ENCODE measurements around the gene MC4R. TPM values are rescaled to one million over a fixed set of nuclear protein-coding genes. Genes with fewer than 3 reads are reported as not detected.

MC4R gene
- total and polyA plus RNA-seq, 10 of the 15 experiments (the other 5 are each of a cell fraction or from before 2014, with no cell fraction given), result not detected

- Histone ChIP-seq H4K20me1 (ENCODE audit: control insufficient read depth, insufficient read depth) (no peaks in the 10 kb centered on the region), H3K27ac (ENCODE audit: control insufficient read depth, insufficient read depth) (no peak overlapping the region), H3K9ac (ENCODE audit: control insufficient read depth, insufficient read depth, low read length) (no peak overlapping the region), H3K27me3 (replicated peaks in 1 of 2; ENCODE audit: control insufficient read depth in 2 of 2, insufficient read depth in 2 of 2, low read length in 1 of 2) (no peaks in the 10 kb centered on the region), H3K4me1 (ENCODE audit: control insufficient read depth, insufficient read depth, low read length) (no peaks in the 10 kb centered on the region), H3K79me2 (ENCODE audit: control insufficient read depth, insufficient read depth, low read length) (no peaks in the 10 kb centered on the region), H3K4me3 (no peak overlapping the region), H2AFZ (ENCODE audit: control insufficient read depth, low read depth, low read length) (no peak overlapping the region), H3K36me3 (ENCODE audit: control insufficient read depth in 2 of 2, insufficient read depth in 2 of 2, low read length in 1 of 2) (no peaks in the 10 kb centered on the region), H3K4me2 (ENCODE audit: control insufficient read depth, insufficient read depth) (no peak overlapping the region), H3K9me3 (replicated peaks; ENCODE audit: control insufficient read depth, insufficient read depth, low read length) (no peaks in the 10 kb centered on the region)
- in situ Hi-C loops (cut with MboI), result no loop called here
- TF ChIP-seq SUZ12 (IDR thresholded peaks at IDR 0.05; ENCODE audit: unreplicated experiment) (no peak), ESRRA (IDR thresholded peaks at IDR 0.05; ENCODE audit: low read length) (no peak), WRNIP1 (IDR thresholded peaks at IDR 0.05; ENCODE audit: borderline replicate concordance, low read depth, low read length) (no peak), JUNB (IDR thresholded peaks at IDR 0.05) (no peak), PAX8 (IDR thresholded peaks at IDR 0.05) (no peak), EP300 (IDR thresholded peaks at IDR 0.05; ENCODE audit: borderline replicate concordance in 1 of 2, control insufficient read depth in 1 of 2, low read depth in 2 of 2, low read length in 2 of 2) (no peak), RFX5 (IDR thresholded peaks at IDR 0.05; ENCODE audit: low read depth, low read length) (no peak), RCOR1 (conservative IDR thresholded peaks at IDR 0.05; ENCODE audit: low read depth, low read length) (no peak), E2F4 (IDR thresholded peaks at IDR 0.05; ENCODE audit: low read depth, low read length) (no peak), CUX1 (IDR thresholded peaks at IDR 0.05; ENCODE audit: insufficient replicate concordance, low read depth, low read length) (no peak), EZH2 (IDR thresholded peaks at IDR 0.05; ENCODE audit: borderline replicate concordance, control insufficient read depth, low read depth, low read length) (no peak), E2F8 (IDR thresholded peaks at IDR 0.05; ENCODE audit: low read depth, partially characterized antibody) (no peak)
- SMC1A ChIA-PET (ENCODE audit: uncharacterized antibody, unreplicated experiment), result interaction anchor here (0.6 kb wide), 1 partner anchor 220 kb away, joined by 4 read pairs; no protein-coding TSS in a partner anchor
- RAD21 ChIA-PET (ENCODE audit: unreplicated experiment), result no interaction called here
- FAIRE-seq, result no peak
- WGBS (ENCODE audit: insufficient coverage, insufficient replicate concordance, low lambda C conversion rate, missing lambda C conversion rate), result 4% methylated on average over 1 of the region's 1 CpG
- no TSS peak for BruUV-seq (replicated peaks)
- POLR2A ChIA-PET, result no interaction called here
- intact Hi-C loops (cut with micrococcal nuclease; ENCODE audit: unreplicated experiment), result no loop called here
- no peak for DNase-seq (ENCODE audit: low read depth, low spot score)
- no peak for ATAC-seq
- CTCF ChIA-PET, result no interaction called here
Observed at GRCh38 chr18:60358516-60358915, 14.1 kb downstream of the MC4R start.

Data from GM12878 (cell line).